HepG2 (cell line): Measurements from ENCODE around the gene CLPTM1L. TPM values are rescaled to one million over a fixed set of nuclear protein-coding genes. Genes with fewer than 3 reads are reported as not detected.
A peak's percentile ranks its signal among the peaks of the same experiment; 100 is the strongest.

Experiments used
- DNMT3B ChIP-seq: conservative IDR thresholded peaks from 2 replicates; pipeline ENCODE4 v1.6.1; 2016; ENCODE audit warnings: missing biosample characterization, control low read depth
- E2F1 ChIP-seq: sonication (generic); formaldehyde crosslinking; IDR thresholded peaks from 2 replicates; pipeline ENCODE4 v1.5.0; 2020; ENCODE audit warnings: missing genetic modification reagents
- HES4 ChIP-seq: sonication (generic); formaldehyde crosslinking; IDR thresholded peaks from 2 replicates; pipeline ENCODE4 v1.9.0; 2021; ENCODE audit warnings: mild to moderate bottlenecking, missing genetic modification reagents, borderline replicate concordance
- HOXD1 ChIP-seq: sonication (generic); formaldehyde crosslinking; IDR thresholded peaks from 2 replicates; pipeline ENCODE4 v1.5.0; 2020; ENCODE audit warnings: missing genetic modification reagents
- IRF2 ChIP-seq: IDR thresholded peaks from 2 replicates; pipeline ENCODE4 v1.6.1; 2018; ENCODE audit warnings: missing genetic modification reagents, missing compliant biosample characterization
- LCORL ChIP-seq, 2 experiments: fragments of 450-650 bp in 1 of 2; sonication (generic) in 1 of 2; formaldehyde crosslinking in 1 of 2; IDR thresholded peaks; 2 replicates each; pipeline versions ENCODE4 v1.5.0 to v1.6.1; 2017 to 2020; ENCODE audit warnings: antibody characterized with exemption in 1 of 2, missing genetic modification reagents in 1 of 2
- MED1 ChIP-seq: sonication (generic); formaldehyde crosslinking; IDR thresholded peaks from 2 replicates; pipeline ENCODE4 v1.4.0; 2020; ENCODE audit warnings: missing genetic modification reagents
- NAIF1 ChIP-seq: sonication (generic); formaldehyde crosslinking; IDR thresholded peaks from 2 replicates; pipeline ENCODE4 v1.5.0; 2020; ENCODE audit warnings: mild to moderate bottlenecking, missing genetic modification reagents, borderline replicate concordance
- NFAT5 ChIP-seq: sonication (generic); formaldehyde crosslinking; IDR thresholded peaks from 2 replicates; pipeline ENCODE4 v1.4.0; 2020; ENCODE audit warnings: missing genetic modification reagents
- TFAP4 ChIP-seq: sonication (generic); IDR thresholded peaks from 2 replicates; pipeline ENCODE4 v1.6.1; 2016; ENCODE audit warnings: low read depth, borderline replicate concordance
- TFDP1 ChIP-seq: IDR thresholded peaks from 2 replicates; pipeline ENCODE4 v1.6.1; 2016; ENCODE audit warnings: missing compliant biosample characterization, missing genetic modification reagents, borderline replicate concordance
- ZNF777 ChIP-seq: sonication (generic); formaldehyde crosslinking; IDR thresholded peaks from 2 replicates; pipeline ENCODE4 v1.4.0; 2020; ENCODE audit warnings: missing genetic modification reagents
- polyA plus RNA-seq, 8 experiments: library from polyadenylated mRNA; depleted of rRNA in 3 of 8; stranded (reverse) in 7 of 8; unstranded in 1 of 8; fragments of >200 nt; fragmentation: Illumina TruSeq in 4 of 8; extraction: Trizol in 4 of 8; gene quantifications; 2 replicates each; pipeline versions ENCODE4 v1.2.1 to v1.2.3, GENCODE V29; 2011 to 2016; ENCODE audit warnings: low read depth in 4 of 8, missing spikeins in 1 of 8, mixed read lengths in 1 of 8; ENCODE audit not compliant: insufficient read depth in 1 of 8
- total RNA-seq, 5 experiments: library from RNA; depleted of rRNA; stranded (reverse); fragments of >200 nt; fragmentation: Illumina TruSeq; extraction: Trizol; gene quantifications; 2 replicates each; pipeline ENCODE4 v1.2.3, GENCODE V29; 2016; ENCODE audit warnings: low read depth in 1 of 5

Gene CLPTM1L
- total and polyA plus RNA-seq, 2 of the 13 experiments (the other 11 are each of a cell fraction or from before 2014, with no cell fraction given): 80.3 to 124 TPM

- no peak for TF ChIP-seq LCORL (IDR thresholded peaks at IDR 0.05)
- no peak for TF ChIP-seq LCORL (CRISPR knock-in tag; IDR thresholded peaks at IDR 0.05)
- TF ChIP-seq HOXD1: peak; percentile 6; the same call in 1 of the 2 replicates
- 0 out of 2 replicates have a peak, but pooled peaks have one; percentile 8 for TF ChIP-seq TFDP1 (CRISPR knock-in tag)
- 0 out of 2 replicates have a peak, but pooled peaks have one; percentile 6 for TF ChIP-seq MED1
- TF ChIP-seq DNMT3B (CRISPR knock-in tag): no peak
- peak; percentile 7 for TF ChIP-seq NFAT5 (CRISPR knock-in tag)
- TF ChIP-seq E2F1 (CRISPR knock-in tag): 0 out of 2 replicates have a peak, but pooled peaks have one; percentile 0
- peak; percentile 55; the same call in 1 of the 2 replicates for TF ChIP-seq TFAP4
- TF ChIP-seq ZNF777 (CRISPR knock-in tag): 0 out of 2 replicates have a peak, but pooled peaks have one; percentile 32
- no peak for TF ChIP-seq HES4
- no peak for TF ChIP-seq IRF2
- no peak for TF ChIP-seq NAIF1 (CRISPR knock-in tag)
Measured at GRCh38 chr5:1343931-1344901, 683 bp downstream of the CLPTM1L start (continued).
